ENCODE measurements around the gene FAM161A.
A peak's percentile ranks its signal among the peaks of the same experiment; 100 is the strongest.
"Not testable (repeated sequence)": the region's sequence is repeated elsewhere in the genome, so short reads cannot be mapped to it uniquely, and the experiment has no call there.

FAM161A gene

GRCh38 chr2:61841286-61841685, 12.6 kb downstream of the FAM161A start:
- no peak for DNase-seq

- DNase-seq = no peak
Observed at GRCh38 chr2:61834893-61835292, 19.0 kb downstream of the FAM161A start.

GRCh38 chr2:61833971-61834370, 19.9 kb downstream of the FAM161A start:
- DNase-seq = no peak

- DNase-seq = no peak
Observed at GRCh38 chr2:61832183-61832841, 21.5 kb downstream of the FAM161A start.

- no peak for DNase-seq
Observed at GRCh38 chr2:61822255-61822654, 31.6 kb downstream of the FAM161A start.

- no peak for DNase-seq
Observed at GRCh38 chr2:61816480-61817355, 37.1 kb downstream of the FAM161A start.

GRCh38 chr2:61814539-61815160, 39.2 kb downstream of the FAM161A start:
- no peak for DNase-seq

GRCh38 chr2:61813314-61813713, 40.5 kb downstream of the FAM161A start:
- DNase-seq = not testable (repeated sequence)

- DNase-seq = no peak
Observed at GRCh38 chr2:61811821-61812220, 42.0 kb downstream of the FAM161A start.

GRCh38 chr2:61810203-61810602, 43.7 kb downstream of the FAM161A start:
- not testable (repeated sequence) for DNase-seq

GRCh38 chr2:61808693-61809092, 45.2 kb downstream of the FAM161A start:
- DNase-seq = not testable (repeated sequence)

GRCh38 chr2:61807036-61807757, 46.7 kb downstream of the FAM161A start:
- DNase-seq = no peak

- DNase-seq = no peak
Observed at GRCh38 chr2:61802548-61802947, 51.3 kb downstream of the FAM161A start.

GRCh38 chr2:61799099-61799498, 54.8 kb downstream of the FAM161A start:
- no peak for DNase-seq

- DNase-seq = not testable (repeated sequence)
Observed at GRCh38 chr2:61797446-61797845, 56.4 kb downstream of the FAM161A start.

- DNase-seq = no peak
Observed at GRCh38 chr2:61795408-61795807, 58.5 kb downstream of the FAM161A start.

- DNase-seq = peak; percentile 70
Observed at GRCh38 chr2:61793389-61793836, 60.4 kb downstream of the FAM161A start.

GRCh38 chr2:61792355-61792890, 61.4 kb downstream of the FAM161A start:
- no peak for DNase-seq

- peak; percentile 1 for DNase-seq
Observed at GRCh38 chr2:61789807-61790602, 63.9 kb downstream of the FAM161A start.

GRCh38 chr2:61787941-61788563, 65.8 kb downstream of the FAM161A start:
- DNase-seq = no peak

- no peak for DNase-seq
Observed at GRCh38 chr2:61786876-61787275, 67.0 kb downstream of the FAM161A start.

Measured in NCI-H2171 treated with DMSO at 0.1 percent for 48 hours (cell line).